CD4-positive, alpha-beta T cell treated with Interleukin-6 at 100 ng/mL for 8 hours (primary cell): ENCODE data around the gene MAP2K6.

Experiments used
- DNase-seq: peaks from one replicate; pipeline ENCODE4 v3.0.0-alpha.2; 2020; ENCODE audit warnings: mixed read lengths, low spot score

MAP2K6 gene

DNA sequence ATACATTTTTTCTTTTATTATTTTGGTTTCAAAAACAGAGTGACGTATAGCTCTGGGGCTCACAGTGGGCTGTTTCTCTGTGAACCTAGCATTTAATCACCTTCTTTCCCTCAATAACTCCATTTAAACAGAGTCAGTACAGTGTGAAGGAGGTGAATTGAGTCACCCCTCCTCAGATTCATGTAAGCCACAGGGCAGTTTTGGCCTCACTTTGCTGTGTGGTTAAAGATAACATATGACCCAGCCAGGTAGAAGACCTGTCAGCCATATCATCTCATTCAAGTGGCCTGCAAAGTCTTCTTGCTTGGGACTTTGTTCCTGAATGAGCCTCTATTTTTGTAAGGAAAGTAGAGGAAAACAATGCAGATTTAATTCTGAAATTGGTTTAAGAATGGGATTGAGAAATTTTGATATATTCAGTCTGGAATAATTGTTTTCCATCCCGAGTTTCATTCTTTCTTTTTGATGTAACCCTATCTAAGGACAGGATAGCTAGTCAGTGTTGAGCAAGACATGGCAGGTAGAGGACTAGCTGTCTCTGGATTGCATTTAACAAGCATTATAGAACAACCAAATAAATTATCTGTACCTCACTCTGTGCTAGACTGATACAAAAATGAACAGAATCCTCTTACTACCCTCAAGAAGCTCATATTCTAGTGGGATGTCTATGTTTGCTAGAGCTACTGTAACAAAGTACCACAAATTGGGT is 13.1 kb downstream of the MAP2K6 start:
- no peak for DNase-seq

DNA sequence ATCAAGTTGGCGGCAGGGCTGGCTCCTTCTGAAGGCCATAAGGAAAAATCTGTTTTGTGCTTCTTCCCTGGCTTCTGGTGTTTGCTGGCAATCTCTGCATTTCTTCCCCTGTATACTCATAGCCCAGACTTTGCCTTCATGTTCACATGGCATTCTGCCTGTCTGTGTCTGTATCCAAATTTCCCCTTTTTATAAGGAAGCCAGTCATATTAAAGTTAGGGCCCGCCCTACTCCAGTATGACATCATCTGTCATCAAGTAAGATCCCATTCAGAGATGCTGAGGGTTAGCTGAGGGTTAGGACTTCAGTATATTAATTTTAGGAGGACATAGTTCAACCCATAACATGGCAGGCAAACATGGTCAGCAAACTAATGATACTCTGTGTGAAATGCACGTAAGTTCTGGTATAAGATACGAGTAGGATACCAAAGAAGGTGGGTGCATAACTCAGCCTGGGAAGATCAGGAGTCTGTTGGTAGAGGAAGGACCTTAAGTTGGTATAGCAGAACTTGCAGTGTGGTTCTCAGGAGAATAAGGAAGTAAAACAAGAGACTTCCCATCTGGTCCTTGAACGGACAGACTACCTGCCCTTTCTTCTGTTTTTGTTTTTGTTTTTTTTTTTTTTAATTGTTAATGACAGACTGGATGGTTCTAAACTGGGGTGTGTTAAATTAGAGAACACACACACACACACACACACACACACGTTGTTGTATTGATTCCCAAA is 13.9 kb downstream of the MAP2K6 start:
- no peak for DNase-seq

DNA sequence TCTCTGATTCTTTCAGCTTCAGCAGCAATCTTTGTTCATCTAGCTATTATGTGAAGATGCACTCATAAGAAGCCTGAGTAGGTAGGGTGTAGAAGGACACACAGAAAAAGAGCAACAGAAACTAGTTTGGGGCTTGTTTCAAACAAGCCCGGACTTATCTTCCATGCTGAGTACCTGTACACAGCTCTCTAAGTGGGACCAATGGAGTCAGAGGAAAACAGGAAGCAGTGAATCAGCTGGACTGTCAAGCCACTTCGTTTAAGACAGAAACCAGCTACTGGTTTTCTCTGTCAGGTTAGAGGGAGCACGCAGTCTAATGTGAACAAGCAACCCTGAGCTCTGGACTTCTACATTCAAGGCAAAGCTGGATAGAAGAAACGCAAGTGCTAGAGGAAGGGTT is 16.0 kb downstream of the MAP2K6 start:
- DNase-seq = no peak

DNA sequence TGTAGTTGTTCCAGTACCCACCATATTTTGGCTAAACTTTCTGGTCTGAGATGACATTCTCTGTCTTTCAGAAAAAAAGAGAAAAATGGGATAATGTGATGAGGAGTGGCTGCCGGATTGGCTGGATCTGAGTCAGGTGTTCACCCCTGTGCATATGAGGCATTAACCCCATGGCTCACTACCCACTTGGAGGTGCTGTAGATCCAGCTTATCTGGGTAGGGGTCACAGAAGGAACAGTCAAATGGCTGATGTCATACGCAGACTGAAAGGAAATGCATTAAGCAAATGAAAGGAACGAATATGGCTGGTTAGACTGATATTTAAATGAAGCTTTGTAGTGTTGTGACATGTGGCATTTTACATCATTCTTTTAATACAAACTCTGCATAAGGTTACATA is 17.3 kb downstream of the MAP2K6 start:
- no peak for DNase-seq

DNA sequence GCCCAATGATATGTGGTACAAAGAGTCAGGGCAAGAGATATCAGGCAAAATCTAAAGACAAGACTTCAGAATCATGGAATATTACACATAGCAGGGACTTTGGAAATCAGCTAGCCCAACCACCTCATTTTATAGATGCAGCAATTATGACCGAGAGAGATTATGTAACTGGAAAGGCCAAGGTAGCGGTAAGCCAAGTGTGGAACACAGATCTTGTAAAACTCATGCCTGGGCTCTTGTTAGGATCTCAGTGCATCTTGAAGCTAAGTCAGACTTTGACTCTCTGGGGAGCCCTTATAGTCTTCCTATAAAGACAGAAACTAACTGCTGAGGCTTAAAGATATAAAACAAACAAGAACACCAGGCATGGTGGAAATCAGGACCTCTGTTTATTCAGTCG is 18.6 kb downstream of the MAP2K6 start:
- no peak for DNase-seq

DNA sequence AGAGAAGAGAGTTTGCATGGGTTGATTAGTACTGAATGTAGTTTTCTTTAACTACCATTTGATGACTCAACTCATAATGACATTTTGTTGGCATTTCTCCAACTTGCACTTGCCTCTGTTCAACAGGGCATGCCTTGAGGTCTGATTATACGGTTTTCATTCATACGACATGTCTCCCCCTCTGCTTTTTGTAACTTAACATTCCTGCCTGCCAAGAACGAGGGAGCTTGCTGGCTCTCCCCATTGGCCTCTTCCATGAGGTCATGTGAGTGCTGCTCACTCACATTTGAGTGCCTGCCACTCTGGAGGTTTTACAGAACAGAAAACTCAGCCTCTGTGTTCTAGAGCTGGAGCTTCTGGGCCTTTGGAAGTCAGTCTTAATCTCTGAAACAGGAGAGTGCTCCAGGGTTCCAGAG is 19.7 kb downstream of the MAP2K6 start:
- DNase-seq = no peak

DNA sequence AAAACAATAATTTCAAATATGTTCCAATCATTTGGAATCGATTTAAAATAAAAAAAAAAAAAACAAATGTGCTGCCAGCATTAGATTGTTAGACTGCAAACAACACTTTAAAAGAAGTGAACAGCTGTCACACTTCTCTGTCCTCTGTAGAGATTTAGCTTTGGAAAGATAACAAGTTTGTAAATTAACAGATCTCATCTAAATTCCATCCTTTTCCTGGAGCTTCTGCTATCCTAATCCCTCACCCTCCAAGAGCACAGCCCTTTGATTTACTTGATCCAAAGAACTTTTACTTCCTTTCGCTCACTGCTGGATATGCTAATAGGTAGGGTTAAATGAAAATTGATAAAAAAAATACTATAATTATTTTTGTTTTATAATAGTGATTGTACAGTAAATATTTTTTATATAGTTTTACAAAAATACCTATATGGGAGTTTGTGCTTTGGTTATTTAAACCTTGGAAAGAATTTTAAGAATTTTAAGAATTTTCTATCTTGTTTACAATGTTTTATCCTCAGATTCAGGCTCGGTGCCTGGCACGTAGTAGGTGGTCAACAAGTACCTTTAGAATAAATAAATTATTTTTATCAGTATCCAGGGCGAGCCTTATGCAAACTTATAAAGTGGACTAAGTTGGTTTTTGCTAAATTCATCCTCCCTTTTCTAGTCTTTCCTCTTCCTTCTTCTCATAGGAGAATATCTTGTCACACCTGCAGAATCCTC is 21.6 kb downstream of the MAP2K6 start:
- no peak for DNase-seq

DNA sequence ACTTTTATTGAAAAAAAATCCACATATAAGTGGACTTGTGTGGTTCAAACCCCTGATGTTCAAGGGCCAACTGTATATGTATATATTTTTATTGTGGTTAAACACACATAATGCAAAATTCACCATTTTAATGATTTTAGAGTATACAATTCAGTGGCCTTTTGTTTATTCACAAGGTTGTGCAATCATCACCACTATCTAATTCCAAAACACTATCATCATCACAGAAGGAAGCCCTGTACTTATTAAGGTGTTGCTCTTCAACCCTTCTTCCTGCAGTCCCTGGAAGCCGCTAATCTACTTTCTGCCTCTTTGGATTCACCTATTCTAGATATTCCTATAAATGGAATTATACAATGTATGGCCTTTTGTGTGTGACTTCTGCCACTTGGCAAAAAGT is 23.0 kb downstream of the MAP2K6 start:
- no peak for DNase-seq

DNA sequence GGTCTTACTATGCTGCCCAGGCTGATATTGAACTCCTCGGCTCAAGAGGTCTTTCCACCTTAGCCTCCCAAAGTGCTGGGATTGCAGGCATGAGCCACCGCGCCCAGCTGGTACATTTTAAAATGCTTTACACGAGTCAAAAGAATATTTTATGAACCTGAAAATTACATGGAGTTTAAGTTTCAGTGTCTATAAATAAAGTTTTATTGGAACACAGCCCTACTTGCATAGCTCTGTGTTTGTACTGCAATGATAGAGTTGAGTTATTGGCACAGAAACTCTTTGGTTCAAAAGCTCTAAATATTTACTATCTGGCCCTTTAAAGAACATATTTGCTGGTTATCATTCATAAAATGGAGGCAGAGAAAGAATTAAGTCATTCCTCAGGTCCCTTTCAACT is 24.3 kb downstream of the MAP2K6 start:
- no peak for DNase-seq

DNA sequence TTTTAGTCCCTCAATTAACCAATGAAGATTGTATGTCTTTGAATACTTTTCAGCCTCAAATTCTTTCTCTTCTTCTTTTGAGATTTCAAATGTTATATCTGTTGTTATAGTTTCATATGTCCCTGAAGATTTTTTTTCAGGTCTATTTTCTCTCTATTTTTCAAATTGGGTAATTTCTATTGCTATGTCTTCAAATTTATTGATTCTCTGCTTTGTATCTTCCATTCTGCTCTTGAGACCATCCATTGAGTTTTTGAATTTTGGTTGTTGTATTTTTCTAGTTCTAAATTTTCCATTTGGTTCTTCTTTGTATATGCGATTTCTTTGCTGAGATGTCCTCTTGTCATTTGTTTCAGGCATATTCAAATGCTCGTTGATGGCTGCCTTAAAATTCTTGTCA is 26.7 kb downstream of the MAP2K6 start:
- DNase-seq = no peak

DNA sequence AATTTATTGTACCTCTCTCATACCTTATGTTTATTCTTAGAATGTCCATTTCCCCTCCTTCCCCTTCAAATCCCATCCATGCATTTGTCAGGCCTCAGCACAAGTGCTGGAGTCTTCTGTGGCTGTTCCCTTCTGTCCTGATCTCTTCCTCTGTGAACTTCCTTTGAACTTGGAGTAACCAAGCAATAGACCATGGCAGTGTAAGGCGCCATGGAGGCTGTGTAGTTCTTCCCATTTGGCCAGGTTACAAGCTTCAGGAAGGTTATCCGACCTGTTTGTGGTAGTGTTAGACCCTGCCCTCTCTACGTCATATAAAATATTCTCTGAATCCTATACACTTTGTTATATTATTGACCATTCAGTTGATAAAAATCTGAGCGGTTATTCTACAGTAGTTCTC is 28.6 kb downstream of the MAP2K6 start:
- DNase-seq = no peak

DNA sequence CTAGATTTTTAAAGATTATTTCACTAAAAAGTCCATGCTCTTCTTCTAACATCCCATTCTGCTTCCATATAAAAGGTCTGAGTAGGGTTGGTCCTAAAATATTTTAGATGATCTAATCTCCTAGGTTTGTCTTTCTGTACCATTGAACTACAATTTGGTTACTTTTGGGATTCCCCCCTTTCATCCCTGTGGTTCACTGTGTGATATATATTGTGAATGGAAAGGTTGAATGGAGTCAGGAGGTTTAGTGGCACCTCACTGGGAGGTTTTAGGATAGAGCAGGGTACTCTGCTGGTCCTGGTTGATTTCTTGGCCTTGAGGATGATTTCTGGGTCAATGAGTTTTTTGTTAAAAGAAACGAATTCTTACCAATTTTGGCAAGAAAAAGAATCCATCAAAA is 29.5 kb downstream of the MAP2K6 start:
- DNase-seq = no peak

DNA sequence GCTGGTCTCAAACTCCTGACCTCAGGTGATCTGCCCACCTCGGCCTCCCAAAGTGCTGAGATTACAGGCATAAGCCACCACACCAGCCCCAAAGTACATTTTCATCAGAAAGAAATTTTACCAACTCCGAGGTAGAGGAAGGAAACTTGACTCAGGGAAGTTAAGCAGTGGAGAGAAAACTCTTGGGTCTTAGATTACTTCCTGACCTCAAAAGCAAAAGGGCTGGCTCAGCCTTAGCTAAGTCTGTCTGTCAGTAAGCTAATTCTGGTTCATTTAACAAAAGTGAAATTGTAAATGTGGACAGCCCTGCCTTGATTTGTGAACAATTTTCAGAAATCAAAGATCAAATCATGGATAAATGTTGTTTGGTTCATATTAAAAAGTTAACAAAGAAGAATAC is 30.6 kb downstream of the MAP2K6 start:
- DNase-seq = no peak

DNA sequence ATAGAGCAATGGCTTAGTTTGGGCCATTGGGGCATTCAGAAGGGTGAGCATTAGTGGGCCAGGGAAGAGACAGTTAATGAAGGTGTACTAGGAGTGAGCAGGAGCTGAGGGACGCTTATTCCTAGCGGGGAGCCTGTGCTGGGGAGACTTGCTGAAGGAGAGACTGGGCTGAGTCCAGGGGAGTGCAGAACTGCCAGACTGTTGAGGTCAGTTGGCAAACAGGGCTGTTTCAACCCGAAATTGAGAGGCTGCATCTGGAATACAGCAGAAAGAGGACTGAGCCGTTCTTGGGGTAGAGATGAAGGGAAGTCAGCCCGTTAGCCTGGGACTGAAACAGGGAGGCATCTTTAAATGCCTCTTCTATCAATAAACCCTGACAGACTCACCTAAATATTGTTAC is 33.2 kb downstream of the MAP2K6 start:
- DNase-seq = no peak

DNA sequence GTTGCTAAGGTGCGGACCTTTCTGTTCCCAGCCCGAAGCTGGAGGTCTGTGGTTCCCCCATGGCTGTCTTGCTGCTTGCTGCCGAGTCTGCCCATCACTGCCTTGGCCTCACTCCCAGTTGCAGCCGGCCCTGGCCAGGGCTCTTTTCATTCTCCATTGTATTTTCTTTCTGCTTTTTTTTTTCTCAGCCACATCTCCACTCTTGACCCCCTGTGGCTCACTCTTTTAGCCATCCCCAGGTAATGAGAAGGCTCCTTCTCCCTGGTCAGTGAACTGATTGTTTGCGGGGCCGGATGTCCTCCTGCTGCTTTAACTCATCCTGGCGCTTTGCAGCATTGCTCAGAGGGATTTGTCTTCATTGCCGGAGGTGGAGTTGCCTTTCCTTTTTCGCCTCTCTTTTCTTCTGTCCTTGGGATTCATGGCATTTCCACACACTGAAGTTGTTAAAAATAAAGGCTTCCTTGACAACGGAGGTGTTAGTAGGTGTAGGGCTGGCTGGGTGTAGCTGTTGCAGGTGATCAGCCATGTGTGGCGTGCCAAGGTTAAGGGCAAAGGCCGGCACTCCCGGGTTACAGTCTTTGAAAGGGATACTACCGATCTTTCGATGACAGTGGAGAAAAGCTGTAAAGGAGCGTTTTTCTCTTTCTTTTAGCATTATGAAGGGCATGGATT is 34.1 kb downstream of the MAP2K6 start:
- DNase-seq = no peak

DNA sequence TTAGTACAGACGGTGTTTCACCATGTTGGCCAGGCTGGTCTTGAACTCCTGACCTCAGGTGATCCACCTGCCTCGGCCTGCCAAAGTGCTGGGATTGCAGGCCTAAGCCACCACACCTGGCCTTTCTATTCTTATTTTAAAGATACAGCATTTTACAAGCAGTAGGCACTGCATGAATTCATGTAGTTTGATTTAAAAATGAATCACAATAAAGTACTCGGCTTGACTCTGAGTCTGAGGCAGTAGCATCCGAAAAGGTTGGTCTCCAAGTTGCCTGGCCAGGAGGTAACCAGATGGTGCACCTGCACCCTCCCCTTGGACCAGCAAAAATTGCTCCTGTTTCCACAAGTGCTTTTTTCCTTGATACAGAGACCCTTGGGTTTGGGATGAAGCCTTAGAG is 35.6 kb downstream of the MAP2K6 start:
- no peak for DNase-seq

DNA sequence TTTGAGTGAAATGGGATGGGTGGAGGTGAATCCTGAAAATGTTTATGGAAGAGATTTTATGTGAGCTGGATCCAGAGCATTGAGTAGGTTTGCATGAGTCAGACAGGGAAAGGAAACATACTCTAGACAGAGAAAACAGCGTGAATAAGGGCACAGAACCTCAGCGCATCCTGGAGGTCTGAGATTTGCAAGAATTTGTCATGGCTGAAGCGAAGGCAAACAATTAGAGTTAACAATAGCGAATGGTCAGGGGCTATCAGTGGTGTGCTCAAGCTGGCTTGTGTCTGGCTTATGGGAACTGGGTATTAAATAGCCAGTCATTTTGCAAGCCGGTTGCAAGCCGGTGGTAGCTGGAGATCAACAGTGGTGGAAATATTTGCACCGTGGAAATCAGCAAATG is 36.4 kb downstream of the MAP2K6 start:
- DNase-seq = no peak

DNA sequence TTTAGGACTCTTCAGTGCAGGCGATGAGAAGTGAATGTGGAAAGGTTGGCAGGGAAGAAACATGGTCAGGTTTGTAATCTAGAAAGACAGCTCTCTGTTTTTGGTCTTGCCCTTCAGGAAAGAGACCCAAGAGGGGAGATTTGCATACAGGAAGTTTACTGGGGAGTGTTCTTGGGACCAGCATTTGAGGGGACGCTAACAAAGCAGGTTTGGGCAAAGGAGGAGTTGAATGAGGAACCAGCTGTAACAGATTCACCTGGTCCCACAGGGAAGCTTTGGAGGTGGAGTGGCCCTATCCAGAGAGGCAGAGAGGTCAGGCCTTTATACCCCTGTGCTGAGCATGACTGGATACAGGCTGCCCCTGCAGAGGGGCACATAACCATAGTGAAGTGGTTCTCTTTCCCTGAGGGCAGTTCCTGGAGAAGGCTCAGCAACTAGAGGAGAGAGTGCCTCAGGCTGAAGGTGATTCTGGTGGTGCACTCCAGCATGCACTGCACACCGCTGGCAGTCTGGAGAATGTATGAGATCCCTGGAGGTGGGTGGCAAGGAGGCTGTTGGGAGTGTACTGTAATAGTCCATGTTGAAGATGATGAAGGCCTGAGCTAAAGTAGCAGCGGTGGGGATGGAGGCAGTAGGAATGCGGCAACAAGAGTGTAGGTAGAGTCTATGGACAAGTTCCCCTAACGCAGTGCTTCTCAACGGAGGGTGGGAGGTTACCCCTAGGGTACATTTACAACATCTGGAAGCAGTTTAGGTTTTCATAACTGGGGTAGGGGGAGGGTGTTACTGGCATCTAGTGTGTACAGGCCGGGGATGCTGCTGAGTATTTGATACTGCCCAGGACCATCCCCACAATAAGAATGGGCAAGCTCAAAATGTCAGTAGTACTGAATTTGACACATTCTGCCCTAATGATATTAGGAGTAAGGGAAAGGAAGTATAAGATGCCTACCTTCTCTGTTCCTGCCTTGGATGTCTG is 37.2 kb downstream of the MAP2K6 start:
- no peak for DNase-seq

DNA sequence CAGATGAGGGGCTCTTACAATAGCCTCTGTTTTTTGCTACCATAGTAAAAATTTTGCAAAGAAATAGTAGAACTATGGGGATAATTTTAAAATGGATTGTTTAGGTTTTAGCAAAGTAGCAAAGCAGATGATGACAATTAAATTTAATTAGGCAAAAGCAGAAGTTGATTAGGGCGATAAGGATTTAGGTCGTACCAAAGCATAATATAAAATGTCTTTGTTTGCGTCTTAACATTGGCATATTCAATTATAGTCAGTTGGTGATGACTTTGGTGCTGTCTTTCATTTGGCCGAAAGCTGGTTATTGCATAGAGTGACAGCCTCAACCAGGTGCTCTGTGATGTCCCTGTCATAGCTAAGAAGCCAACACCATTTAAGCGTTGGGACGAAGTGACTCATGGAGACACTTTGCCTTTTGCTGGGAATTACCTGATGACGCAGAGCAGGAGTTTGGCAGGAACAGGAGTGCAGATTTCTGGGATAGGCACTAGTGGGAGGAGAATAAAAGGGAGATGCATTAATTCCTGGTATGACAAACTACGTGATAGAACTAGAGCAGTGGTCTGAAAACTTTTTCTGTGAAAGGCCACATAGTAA is 38.3 kb downstream of the MAP2K6 start:
- no peak for DNase-seq

DNA sequence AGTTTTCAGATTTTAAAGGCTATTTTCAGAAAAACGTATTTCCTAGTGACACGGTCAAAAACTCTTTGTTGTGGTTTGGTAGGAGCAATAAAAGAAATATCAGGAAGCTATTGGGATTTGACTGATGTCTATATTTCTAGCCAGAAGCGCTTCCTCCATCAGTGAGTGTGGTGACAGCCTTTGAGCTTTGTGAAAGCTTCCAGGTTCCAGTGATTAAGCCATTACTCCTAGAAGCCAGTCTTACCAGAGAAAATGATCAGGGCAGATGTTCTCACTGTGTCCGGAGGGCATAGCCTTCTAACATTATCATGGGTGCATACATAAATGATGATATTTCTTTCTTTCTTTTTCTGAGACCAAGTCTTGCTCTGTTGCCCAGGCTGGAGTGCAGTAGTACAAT is 39.6 kb downstream of the MAP2K6 start:
- no peak for DNase-seq

DNA sequence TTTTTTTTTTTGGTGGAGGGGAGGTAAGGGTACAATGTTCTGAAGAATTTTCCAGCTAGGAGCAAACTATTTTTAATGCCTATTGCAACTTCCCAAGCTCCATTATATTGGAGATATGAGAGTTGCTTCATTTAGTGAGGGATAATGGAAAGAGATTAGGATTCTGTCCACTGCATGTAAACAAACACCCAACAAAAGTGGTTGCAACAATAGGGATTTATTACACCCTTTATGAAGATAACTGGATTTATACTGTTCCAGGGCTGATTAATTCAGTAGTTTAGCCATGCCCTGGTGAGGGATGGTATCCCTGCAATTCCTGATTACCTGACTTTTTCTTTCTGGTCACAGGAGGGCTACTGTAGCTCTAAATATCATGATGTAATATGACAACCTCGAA is 40.5 kb downstream of the MAP2K6 start:
- DNase-seq = no peak
